ENCODE results near the gene NPAS1. TPM values are rescaled to one million over a fixed set of nuclear protein-coding genes. Genes with fewer than 3 reads are reported as not detected.

Gene NPAS1
- total and polyA plus RNA-seq, 2 of the 8 experiments (the other 6 are each of a cell fraction or from before 2014, with no cell fraction given) = 9.9 to 13.9 TPM

DNA sequence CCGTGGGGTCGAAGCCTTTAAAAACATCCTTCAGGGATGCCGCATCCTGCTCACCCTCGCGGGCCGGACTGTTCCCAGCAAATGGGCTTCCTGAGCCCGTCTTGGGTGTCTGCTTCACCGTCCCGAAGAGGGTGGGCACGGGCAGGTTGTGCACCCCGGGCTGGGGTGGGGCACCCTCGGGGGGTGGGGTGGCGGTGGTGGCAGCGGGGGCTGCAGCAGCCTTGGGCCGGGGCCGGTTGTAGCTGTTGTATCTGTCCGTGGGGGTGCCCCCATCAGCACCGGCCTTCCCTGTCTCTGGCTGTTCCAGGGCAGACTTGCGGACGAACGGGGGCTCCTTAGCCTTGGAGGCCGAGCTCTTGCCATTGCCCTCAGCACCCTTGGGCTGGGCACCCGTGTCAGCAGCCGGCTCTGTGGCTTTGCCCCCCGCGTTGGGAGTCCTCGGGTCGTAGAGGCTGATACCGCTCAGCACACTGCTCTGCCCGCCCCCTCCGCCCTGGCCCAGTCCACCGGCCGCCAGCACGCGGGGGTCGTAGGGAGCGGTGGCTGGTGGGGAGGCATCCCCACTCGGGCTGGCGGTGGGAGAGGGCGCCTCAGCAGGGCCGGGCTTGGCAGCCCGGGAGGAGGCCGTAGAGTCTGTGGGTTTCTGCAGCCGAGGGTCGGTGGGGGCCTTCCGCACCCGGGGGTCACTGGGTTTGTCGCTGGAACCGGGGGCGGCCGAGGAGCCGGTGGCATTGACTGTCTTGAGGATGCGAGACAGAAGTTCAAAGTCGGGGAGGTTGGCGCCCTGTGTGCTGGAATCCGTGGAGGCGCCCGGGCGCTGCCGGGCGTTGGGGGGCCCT, 47.0 kb downstream of the NPAS1 start:
- no peaks in the 10 kb centered on the region for H3K23me2 ChIP-seq (ENCODE audit: low read depth, low read length)
- TF ChIP-seq POLR2A (IDR thresholded peaks at IDR 0.05; ENCODE audit: control extremely low read depth in 1 of 2, low read depth in 2 of 2, low read length in 2 of 2) = no peak
- TF ChIP-seq, protein P1, sequence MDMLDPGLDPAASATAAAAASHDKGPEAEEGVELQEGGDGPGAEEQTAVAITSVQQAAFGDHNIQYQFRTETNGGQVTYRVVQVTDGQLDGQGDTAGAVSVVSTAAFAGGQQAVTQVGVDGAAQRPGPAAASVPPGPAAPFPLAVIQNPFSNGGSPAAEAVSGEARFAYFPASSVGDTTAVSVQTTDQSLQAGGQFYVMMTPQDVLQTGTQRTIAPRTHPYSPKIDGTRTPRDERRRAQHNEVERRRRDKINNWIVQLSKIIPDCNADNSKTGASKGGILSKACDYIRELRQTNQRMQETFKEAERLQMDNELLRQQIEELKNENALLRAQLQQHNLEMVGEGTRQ (IDR thresholded peaks at IDR 0.05; ENCODE audit: low read length) = no peak
- no peak for TF ChIP-seq ZNF274 (IDR thresholded peaks at IDR 0.05; ENCODE audit: borderline replicate concordance, extremely low read depth, low read length)
- TF ChIP-seq HDAC2 (IDR thresholded peaks at IDR 0.05; ENCODE audit: borderline replicate concordance in 1 of 2, low read depth in 2 of 2, low read length in 2 of 2) = no peak
- TF ChIP-seq TBP (IDR thresholded peaks at IDR 0.05; ENCODE audit: low read depth, low read length) = no peak
- no peaks in the 10 kb centered on the region for H3K9me3 ChIP-seq (ENCODE audit: insufficient read depth in 2 of 2, low read depth in 1 of 2, low read length in 1 of 2)
- no peak overlapping the region for H3K4me3 ChIP-seq (ENCODE audit: extremely low read depth in 1 of 4, insufficient read depth in 2 of 4, low read depth in 3 of 4, low read length in 4 of 4)
- no peak overlapping the region for H4K5ac ChIP-seq (ENCODE audit: insufficient read length, low read depth, low read length)
- ChIA-PET CTCF (ENCODE audit: partially characterized antibody) (interaction anchor here (0.6 to 1.0 kb wide), 4 partner anchors 9 to 311 kb away, joined by 3 to 6 read pairs (median 3); no protein-coding TSS in a partner anchor), POLR2A (ENCODE audit: partially characterized antibody) (interaction anchor here (0.7 kb wide), 1 partner anchor 47 kb away, joined by 3 read pairs; the partner anchor contains the start of gene ZC3H4)
- H3K79me1 ChIP-seq (ENCODE audit: low read depth, low read length) = peaks cover 6% of the 10 kb centered on the region
- H4K91ac ChIP-seq (replicated peaks; ENCODE audit: insufficient read length, low read length) = no peak overlapping the region
- H4K8ac ChIP-seq (ENCODE audit: extremely low read depth, insufficient read depth, low read length) = no peak overlapping the region
- H3K79me2 ChIP-seq (ENCODE audit: control insufficient read depth in 1 of 2, insufficient read depth in 2 of 2, low read length in 2 of 2) = peaks cover 0 to 2% of the 10 kb centered on the region in 2 experiments; a peak in 1 of 4 replicates
- no peak overlapping the region for H3K27ac ChIP-seq (ENCODE audit: low read depth, low read length)
- H2BK20ac ChIP-seq (ENCODE audit: low read length) = no peak overlapping the region
- H3K4me1 ChIP-seq (replicated peaks in 1 of 4; ENCODE audit: control insufficient read depth in 3 of 4, insufficient read depth in 4 of 4, low read length in 3 of 4) = no peaks in the 10 kb centered on the region; a peak in 1 of 7 replicates
- H3K18ac ChIP-seq (ENCODE audit: extremely low read depth, low read length) = no peak overlapping the region
- 94% methylated on average over 45 of the region's 61 CpGs; no CpG with 5 or more reads in 1 of the 2 experiments for WGBS, 2 experiments (ENCODE audit: extremely low coverage in 1 of 2, insufficient coverage in 1 of 2, insufficient read length in 1 of 2, insufficient replicate concordance in 2 of 2, low coverage in 1 of 2, low lambda C conversion rate in 2 of 2, missing lambda C conversion rate in 1 of 2)
- peaks cover 17 to 60% (median 38%) of the 10 kb centered on the region in 4 experiments for H3K36me3 ChIP-seq (ENCODE audit: control insufficient read depth in 2 of 4, insufficient read depth in 4 of 4, low read length in 3 of 4)
- no peak overlapping the region for H3K23ac ChIP-seq (ENCODE audit: insufficient read length)
- H3K27me3 ChIP-seq (replicated peaks in 1 of 4; ENCODE audit: control insufficient read depth in 3 of 4, extremely low read depth in 1 of 4, insufficient read depth in 3 of 4, low read length in 3 of 4) = no peaks in the 10 kb centered on the region
- H2AFZ ChIP-seq (ENCODE audit: low read length) = no peak overlapping the region
- H3K14ac ChIP-seq (ENCODE audit: insufficient read length) = no peak overlapping the region
- no peak overlapping the region for H2BK5ac ChIP-seq (ENCODE audit: low read depth, low read length)
- no peak overlapping the region for H2BK15ac ChIP-seq (ENCODE audit: low read length)
- FAIRE-seq (no peak), DNase-seq (ENCODE audit: low read depth in 1 of 2, low spot score in 2 of 2) (no peak)
- no peak overlapping the region for H3K9ac ChIP-seq (replicated peaks in 1 of 4; ENCODE audit: extremely low read depth in 1 of 4, low read depth in 3 of 4, low read length in 3 of 4)
- no peak overlapping the region for H3K56ac ChIP-seq (replicated peaks; ENCODE audit: insufficient read length, low read depth, low read length)
- no peak overlapping the region for H2AK5ac ChIP-seq (ENCODE audit: low read depth, low read length)
- H3K4ac ChIP-seq (replicated peaks; ENCODE audit: insufficient read length, low read depth, low read length) = no peak overlapping the region
- H3K4me2 ChIP-seq (ENCODE audit: insufficient read depth in 1 of 2, low read depth in 2 of 2, low read length in 2 of 2) = no peak overlapping the region
- no peak overlapping the region for H2BK12ac ChIP-seq (ENCODE audit: low read depth, low read length)
- peaks cover 2 to 14% of the 10 kb centered on the region in 2 experiments for H4K20me1 ChIP-seq (replicated peaks in 1 of 2; ENCODE audit: control insufficient read depth in 1 of 2, insufficient read depth in 2 of 2, low read length in 2 of 2)
- no peak overlapping the region for H2BK120ac ChIP-seq (replicated peaks; ENCODE audit: low read depth, low read length)
